Measurements from ENCODE around the gene SLF2.
A peak's percentile ranks its signal among the peaks of the same experiment; 100 is the strongest.

The SLF2 gene, protein sequence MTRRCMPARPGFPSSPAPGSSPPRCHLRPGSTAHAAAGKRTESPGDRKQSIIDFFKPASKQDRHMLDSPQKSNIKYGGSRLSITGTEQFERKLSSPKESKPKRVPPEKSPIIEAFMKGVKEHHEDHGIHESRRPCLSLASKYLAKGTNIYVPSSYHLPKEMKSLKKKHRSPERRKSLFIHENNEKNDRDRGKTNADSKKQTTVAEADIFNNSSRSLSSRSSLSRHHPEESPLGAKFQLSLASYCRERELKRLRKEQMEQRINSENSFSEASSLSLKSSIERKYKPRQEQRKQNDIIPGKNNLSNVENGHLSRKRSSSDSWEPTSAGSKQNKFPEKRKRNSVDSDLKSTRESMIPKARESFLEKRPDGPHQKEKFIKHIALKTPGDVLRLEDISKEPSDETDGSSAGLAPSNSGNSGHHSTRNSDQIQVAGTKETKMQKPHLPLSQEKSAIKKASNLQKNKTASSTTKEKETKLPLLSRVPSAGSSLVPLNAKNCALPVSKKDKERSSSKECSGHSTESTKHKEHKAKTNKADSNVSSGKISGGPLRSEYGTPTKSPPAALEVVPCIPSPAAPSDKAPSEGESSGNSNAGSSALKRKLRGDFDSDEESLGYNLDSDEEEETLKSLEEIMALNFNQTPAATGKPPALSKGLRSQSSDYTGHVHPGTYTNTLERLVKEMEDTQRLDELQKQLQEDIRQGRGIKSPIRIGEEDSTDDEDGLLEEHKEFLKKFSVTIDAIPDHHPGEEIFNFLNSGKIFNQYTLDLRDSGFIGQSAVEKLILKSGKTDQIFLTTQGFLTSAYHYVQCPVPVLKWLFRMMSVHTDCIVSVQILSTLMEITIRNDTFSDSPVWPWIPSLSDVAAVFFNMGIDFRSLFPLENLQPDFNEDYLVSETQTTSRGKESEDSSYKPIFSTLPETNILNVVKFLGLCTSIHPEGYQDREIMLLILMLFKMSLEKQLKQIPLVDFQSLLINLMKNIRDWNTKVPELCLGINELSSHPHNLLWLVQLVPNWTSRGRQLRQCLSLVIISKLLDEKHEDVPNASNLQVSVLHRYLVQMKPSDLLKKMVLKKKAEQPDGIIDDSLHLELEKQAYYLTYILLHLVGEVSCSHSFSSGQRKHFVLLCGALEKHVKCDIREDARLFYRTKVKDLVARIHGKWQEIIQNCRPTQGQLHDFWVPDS

DNA sequence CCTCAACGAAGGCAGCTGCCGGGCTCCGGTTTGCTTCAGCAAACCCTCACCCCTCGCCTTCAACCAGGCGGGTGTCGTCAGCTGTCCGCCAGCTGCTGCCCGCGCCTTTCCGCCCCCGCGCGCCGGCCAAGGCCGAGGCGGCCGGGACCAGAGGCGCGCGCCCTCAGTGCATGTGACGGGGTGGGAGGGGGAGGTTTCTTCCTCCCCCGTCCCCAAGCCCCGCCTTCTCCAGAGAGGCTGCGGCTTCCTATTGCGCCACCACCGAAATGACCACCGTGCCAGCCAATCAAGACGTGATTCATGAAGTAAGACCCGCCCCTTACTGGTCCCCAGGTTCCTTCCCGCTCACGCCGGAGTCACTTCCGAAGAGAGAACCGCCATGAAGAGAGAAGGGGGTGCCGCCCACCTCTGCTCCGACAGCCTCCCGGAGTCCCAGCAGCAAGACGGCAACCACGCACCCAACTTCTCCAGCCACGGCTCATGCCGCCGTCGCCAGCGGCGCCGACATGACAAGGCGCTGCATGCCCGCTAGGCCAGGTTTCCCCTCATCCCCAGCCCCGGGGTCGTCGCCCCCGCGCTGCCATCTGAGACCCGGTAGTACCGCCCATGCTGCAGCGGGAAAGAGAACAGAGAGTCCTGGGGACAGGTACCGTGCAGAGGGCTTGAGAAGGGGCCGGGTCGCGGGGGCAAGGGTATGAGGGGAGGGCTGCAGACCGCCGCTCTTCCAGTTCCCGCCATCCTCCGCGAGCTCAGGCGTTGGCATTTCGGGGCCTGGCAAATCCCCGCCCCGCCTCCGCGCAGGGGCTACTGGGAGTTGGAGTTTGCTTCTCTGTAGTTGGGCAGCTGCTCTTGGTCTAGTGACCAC is at the start of gene SLF2:
SLF2 (plus strand) TSS at position 359 of the 865 bp plus-strand sequence; CDS start at position 507, 148 bp downstream.
- DNase-seq = peak; percentile 88

DNA sequence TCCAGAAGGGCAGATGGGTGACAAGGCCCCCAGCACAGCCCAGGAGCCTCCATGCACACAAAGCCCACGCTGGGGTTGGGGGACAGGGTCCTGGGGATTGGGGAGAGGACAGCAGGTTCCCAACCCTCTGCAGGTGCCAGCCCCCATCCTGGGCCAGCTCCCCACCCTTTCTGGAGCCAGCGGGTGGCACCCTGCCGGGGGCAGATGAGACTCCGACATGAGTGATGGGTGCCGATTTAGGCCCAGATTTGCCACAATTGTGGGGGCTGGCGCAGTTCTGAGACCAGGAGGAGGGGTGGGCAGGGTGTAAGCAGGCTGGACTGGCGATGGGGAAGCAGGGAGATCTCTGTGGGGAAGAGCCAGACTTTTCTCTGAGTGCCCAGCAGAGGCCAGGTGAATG is 49.3 kb upstream of the SLF2 start:
- DNase-seq = no peak

DNA sequence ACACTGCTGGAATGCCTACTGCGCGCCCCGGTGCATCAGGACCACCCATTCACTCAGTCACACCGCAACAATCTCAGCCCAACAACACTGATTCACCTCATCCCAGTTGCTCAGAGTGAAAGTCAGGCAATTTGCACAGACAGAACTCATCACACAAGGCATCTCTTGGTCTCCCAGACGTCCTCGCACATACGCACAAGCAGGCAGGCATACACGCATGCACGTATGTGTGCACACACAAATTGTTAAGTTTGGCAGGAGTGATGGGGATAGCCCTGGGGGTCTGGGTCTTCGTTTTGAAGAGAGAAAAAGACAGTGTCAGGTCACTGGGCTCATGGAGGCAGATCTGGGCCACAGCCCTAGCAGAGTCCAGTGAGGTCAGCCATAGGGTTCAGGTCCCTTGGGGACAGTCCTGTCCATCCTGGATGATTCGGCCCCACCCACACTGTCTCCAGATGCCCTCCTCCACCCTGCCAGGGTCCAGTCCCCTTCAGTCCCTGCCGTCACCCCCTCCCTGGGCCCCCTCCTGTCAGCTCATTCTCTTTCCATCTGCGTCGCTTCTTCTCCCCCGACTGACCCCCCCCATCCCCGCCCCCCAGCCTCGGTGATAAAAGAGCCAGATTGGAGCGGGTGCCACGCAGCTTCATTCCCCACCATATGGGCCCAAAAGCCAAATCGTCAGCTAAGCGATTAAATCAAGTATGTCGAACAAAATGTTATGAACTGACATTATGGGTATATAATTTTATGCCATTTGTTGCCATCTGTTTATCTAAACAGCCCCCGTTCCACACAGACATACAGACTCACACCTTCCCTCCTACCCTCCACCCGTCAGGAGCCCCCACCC is 48.5 kb upstream of the SLF2 start:
- no peak for DNase-seq

DNA sequence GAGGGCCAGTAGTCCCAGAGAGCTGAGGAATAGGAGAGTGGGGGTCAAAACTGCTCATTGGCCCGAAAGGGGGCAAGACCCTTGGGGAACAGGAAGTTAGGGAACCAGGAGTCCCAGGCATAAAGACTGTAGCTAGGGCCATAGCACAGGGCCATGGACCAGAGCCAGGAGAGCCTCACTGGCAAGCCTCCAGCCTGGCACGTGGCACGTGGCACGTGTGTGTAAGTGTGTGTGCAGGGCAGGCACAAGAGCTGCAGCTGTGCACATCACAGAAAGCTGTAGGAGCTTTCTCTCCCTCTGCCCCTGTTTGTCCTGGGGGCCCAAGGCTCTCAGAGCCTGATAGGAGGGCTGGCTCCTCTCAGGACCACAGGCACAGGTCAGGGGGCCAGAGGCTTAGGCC is 47.8 kb upstream of the SLF2 start:
- no peak for DNase-seq

DNA sequence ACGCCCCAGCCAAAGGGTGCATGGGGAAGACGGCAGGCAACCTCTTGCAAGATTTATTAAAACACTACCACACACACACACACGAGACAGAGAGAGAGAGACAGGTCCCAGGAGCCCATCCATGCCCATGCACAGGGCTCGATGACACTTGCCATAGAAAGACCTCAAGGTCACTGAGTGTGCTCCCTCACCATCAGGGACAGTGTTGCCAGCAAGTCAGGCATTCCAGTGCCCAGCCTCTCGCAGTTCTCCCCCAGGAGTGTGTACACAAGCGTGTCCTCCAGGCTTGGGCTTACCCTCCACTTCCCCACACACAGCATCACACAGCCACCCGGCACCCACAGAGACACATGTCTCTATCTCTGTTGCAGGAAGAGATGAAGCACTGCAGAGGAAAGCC is 46.8 kb upstream of the SLF2 start:
- no peak for DNase-seq

DNA sequence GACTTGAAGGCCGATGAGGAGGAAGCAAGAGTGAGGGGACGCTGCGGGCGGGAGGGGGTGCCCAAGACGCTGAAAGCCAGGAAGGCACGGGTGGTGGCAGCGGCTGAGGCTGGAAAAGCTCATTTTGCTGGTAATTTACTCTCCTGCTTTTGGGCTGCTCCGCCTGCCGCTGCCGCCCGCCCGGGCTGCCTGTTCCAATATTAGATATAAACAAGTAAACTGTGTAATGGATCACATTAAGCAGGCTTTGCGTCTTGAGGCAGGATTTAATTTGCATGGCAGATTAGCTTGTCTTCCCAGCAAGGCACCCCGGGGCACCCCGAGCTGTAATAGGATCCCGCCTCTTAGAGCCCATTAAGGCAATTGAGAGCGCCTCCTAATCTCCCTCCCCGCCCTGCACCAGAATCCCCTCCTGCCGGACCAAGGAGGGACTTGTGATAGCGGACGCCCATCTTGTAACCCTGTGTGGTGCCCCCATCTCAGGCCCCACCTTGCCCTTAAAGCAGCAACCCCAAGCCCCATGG is 46.1 kb upstream of the SLF2 start:
- no peak for DNase-seq

DNA sequence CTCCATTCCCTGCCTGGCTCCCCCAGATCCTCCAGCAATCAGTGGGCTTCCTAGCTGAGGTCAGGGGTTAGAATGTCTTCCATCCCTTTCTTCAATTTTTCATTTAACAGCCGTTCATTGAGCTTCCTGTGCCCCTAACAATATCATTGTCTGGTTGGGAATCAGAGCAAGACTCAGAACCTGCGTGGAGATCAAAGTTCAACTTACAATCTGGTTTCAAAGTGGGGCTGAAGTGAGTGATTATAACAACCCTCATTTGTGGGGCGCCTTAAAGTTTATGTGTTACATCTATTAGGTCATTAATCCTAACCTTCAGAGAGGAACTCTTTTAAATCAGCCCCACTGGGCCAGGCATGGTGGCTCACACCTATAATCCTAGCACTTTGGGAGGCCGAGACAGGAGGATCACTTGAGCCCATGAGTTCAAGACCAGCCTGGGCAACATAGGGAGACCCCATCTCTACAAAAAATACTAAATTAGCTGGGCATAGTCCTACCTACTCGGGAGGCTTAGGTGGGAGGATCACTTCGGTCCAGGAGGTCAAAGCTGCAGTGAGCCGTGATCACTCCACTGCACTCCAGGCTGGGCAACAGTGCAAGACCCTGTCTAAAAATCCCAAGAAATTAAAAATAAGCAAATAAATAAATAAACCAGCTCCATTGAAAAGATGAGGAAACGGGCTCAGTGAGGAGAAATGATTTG is 45.4 kb upstream of the SLF2 start:
- no peak for DNase-seq

DNA sequence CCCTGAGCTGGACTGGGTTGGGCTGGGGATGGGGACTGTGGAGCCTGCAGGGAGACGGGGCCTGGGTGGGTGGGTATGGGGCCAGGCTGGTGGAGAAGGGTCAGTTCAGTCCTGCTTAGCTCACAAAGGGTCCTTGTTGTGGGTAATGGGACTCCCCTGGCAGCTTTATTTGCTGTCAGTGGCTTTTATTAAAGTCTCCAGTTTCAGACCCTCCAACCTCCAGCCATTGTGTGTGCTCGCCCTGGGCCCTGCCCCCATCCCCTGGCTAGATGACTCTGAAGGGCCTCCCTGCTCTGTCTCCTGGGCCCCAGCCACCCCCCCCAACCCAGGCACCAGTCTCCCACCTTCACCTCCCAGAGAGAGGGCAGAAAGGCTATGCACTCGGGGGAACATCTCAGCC is 44.4 kb upstream of the SLF2 start:
- no peak for DNase-seq

DNA sequence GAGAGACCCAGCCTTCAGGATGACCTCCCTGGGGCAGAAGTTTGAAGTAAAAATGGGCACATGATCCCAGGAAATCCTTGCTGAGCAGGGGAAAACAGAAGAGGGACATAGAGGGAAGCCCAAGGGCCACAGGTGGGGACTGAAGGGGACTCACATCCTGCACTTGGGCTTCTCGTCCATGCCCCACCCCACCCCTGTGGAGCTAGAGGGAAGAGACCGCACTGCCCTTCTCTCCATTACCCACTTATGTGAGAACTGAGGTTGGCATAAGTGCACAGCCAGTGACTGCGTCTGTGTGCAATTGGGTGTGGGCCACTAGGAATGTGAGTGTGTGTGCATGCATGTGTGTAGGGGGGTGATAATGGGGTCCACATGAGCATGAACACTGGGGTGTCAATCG is 43.4 kb upstream of the SLF2 start:
- no peak for DNase-seq

DNA sequence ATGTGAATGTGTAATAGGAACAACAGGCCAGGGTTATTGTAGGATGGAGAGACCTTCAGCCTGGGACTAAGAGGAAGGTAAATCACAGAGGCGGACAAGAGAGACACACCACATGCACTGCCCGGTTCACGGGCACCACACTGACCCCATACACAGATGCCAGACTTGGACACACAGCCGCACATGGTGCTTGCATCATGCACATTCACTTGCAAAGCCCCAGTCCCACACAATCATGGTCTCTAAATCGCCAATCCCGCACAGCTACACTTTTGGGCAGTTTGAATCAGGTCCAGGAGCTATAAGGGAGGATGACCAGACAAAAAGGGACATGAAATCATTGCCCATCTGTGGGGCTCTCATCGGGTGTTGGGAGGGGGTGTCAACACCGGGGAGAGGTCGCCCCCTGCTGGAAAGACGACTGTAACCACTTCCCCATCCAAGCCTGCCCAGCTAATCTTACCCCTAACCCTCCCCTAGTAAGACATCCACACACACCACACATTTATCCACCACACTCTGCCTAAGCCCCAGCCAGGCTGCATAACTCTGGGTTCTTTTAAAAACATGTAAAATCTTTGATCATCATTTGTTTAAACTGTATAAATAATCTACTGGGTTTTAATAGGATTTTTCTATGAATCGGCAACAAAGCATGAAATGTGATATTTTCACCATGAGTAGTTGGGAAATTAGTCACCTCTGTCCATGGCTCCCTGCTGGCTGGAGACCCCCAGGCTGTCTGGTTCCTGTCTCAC is 40.5 kb upstream of the SLF2 start:
- no peak for DNase-seq

DNA sequence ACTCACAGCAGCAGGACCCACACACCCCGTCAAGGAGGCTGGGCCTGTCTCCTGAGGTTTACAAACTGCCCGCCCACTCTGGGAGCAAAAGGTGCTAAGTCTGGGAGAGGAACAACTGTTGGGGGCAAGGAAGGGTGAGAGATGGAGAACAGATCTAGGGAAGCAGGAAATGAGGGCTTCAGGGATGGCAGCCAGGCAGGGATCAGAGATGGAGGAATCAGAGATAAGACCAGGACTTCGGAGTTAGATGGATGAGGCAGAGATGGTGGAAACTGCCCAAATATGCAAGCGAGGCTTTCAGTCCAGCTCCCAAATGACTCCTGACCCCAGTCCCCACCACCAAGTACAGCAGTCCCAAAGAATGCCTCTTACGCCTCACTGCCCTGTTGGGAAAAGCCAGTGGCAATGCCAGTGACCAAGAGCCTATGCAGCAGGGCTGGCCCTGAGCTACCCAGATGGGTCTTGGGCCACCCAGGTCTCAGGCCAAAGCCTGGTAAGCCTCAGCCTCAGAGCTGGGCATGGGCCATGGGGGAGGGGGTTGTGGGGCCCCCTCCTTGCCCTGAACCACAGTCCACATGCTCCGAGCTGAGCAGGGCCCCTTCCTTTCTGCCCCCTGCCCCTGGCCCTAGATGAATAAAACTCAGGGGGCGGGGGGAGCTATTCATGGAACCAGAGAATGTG is 39.5 kb upstream of the SLF2 start:
- no peak for DNase-seq

DNA sequence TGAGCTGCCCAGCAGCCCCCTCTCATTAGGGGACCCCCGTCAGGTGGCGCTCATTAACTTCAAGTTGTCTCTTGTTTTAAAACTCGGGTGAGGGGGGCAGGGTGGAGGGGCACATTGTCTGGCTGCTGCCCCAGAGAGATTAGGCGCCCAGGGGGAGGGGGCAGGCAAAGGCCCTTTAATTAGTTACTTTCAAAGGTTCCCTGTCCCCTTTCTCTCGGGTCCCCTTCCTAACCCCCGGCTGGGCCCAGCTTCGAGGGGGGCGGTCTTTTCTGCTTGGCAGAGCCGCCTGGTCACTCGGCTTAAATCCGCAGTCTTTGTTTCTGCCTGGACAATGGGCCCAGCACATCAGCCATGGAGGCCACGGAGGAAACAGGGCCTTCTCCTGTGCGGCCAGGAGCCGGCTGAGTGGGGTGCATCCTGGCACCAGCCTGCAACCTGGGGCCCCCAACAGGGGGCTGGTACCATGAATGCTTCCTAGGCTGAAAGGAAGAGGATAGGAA is 38.9 kb upstream of the SLF2 start:
- DNase-seq = no peak

DNA sequence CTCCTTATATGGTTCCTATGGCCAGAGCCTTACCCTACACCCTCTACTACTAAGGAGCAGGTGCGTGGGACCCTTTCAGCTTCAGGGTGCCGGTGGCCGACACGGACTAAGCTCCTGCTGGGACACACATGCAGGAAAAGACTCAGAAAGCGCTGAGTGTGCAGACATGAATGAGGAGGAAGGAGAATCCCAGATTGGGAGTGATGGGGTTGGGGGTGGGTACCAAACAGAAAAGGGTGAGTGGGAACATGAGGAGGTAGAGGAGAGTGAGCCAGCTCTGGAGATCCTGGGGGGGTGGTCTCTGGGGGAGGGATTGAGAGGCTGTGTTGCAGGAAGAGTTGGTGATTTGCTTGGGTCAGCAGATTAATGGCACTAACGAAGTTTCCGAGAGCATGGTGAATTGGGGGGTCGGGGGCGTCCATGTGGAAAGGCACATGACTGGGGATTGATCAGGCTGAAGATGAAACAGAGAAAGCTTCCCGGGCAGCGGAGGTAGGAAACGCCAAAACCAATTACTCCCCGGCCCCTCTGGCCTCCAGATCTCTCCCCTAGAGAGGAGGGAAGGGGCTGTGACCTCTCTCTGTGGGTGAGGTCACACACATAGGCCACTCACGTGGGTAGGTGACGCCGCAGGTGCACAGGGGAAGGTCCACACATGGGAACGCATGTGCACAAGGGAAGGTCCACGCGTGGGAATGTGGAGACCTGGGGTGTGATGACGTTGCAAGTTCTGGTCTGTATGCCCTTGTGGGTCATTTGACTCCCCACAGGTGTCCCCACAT is 37.9 kb upstream of the SLF2 start:
- DNase-seq = no peak

DNA sequence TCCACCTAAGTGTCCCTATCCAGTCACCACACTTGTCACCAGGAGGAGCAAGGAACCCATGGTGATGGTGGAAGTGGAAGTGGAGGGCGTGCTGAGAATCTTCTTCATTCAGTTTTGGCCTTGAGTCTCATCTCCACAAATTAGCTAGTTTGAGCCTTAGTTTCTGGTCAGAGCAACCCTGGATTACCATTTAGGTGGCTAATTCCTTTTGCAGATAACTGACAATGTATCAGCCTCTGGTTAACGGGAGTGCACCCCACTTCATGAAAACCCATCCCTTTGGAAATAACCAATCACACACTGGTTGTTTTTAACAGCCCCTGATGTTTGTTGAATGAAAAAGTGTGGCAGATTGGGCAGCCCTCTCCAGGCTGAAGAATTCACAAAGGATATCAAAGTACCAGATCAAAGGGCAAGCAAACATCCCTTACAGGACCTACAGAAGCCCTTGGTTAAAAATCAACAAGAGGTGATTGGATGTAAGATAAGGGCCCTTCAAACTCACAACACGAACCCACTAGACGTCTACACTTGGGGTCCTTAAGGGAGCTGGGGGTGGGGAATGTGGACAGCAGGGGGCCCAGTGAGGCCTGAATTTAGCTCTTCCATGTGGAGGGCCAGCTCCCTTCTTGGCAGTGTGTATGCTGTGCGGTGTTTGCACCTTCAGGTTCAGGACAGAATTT is 37.1 kb upstream of the SLF2 start:
- no peak for DNase-seq

DNA sequence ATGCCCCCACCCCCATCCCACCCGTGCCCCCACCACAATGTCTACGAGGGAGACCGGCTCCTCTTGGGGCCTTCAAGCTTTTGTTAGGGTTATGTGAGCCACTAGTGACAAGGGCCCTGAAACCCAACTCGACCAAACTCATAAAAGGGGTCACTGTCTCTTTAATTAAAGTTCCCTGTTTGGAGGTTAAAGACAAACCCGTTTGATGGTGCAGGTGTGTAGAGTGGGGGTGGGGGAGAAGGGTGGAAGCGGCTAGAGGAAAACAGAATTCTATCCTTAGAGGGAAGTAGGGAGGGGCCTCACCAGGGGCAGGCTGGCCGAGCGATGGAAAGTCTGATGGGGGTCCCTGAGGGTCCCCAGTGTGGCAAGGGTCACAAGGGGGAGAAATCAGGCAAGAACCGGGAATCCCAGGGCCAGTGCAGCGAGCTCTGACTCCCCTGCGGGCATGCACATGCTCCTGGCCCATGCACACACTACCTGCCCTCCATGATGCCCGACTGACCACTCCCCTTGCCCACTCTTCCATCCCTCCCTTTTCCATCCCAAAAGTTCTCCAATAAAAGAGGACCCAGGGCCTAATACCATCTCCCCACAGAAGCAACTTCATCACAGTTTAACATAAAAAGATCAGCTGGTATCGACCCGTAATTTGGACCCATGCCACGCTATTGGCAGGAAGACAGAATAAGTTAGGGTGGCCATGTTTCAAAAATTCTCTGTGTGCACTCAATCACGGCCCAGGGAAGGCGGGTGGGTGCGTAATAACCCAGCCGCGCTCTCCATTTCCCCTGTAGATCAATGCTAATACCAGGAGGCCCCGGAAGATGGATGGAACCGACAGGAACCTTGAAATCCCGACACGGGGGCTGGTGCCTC is 35.9 kb upstream of the SLF2 start:
- no peak for DNase-seq

DNA sequence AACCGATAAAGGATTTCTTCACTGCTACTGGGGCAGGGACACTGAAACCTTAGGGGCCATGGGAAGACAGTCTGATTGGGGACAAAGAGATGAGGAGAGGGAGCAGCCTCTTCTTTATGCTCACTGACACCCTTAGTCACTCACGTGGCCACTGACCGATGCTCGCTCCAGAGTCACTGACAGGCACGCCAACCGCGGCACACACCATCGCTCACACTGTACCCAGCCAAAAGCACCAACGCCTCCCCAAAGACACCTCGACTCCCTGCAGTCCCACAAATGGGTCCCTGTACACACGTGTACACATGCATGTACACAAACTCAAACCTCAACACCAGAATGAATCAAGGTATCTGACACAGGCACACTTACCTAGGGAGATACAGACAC is 35.3 kb upstream of the SLF2 start:
- DNase-seq = no peak

Measured in NCI-H1436 treated with DMSO at 0.1 percent for 48 hours (cell line).